Mammary epithelial cell (primary cell): Measurements from ENCODE around the gene C12orf60.

Experiments used
- CTCF ChIP-seq, 2 donors: IDR thresholded peaks in 1 of 2; conservative IDR thresholded peaks in 1 of 2; 2 replicates each; pipeline ENCODE4 v1.5.1; 2011 to 2012; ENCODE audit warnings: inconsistent platforms in 2 of 2, low read length in 2 of 2, mild to moderate bottlenecking in 2 of 2, control low read depth in 1 of 2, low read depth in 1 of 2; ENCODE audit not compliant: insufficient read depth in 1 of 2; ENCODE audit errors: extremely low read depth in 1 of 2
- EZH2 ChIP-seq: IDR thresholded peaks from 2 replicates; pipeline ENCODE4 v1.6.1; 2012; ENCODE audit warnings: low read length, inconsistent platforms, borderline replicate concordance

- TF ChIP-seq CTCF (conservative IDR thresholded peaks at IDR 0.05 in 1 of 2, IDR thresholded peaks at IDR 0.05 in 1 of 2; ENCODE audit: extremely low read depth in 1 of 2, insufficient read depth in 1 of 2, low read depth in 1 of 2, low read length in 2 of 2) = no peak
- TF ChIP-seq EZH2 = no peak
These were observed 40.9 kb downstream of the C12orf60 start for GRCh38 chr12:14844401-14844800.
